GM13977 (cell line): ENCODE measurements around the gene MGMT.

Experiments used
- DNase-seq: peaks from one replicate; pipeline ENCODE4 v3.0.0; 2012; ENCODE audit warnings: low spot score
- CTCF ChIP-seq: IDR thresholded peaks from 2 replicates; pipeline ENCODE4 v1.5.1; 2012; ENCODE audit warnings: mild to moderate bottlenecking, control low read depth; ENCODE audit not compliant: insufficient read depth; ENCODE audit errors: extremely low read depth, missing control alignments
- in situ Hi-C: fragments of 300-500 bp; cut with MboI; formaldehyde crosslinking; loops from one replicate; pipeline ENCODE4 v1.12.0; 2022; ENCODE audit warnings: low sequenced_read_pairs, low pct_unique_long_range_greater_than_20kb, mixed read lengths, inconsistent platforms; ENCODE audit not compliant: unreplicated experiment

The MGMT gene

GRCh38 chr10:129466703-129467358 lies at the start of gene MGMT:
MGMT (plus strand) TSS chr10:129467241.
- TF ChIP-seq CTCF = no peak
- in situ Hi-C loops = no loop called here
- DNase-seq = peak; percentile 94

- no peak for TF ChIP-seq CTCF
- in situ Hi-C loops = no loop called here
- DNase-seq = no peak
Observed at GRCh38 chr10:129417870-129418269, 49.2 kb upstream of the MGMT start.

GRCh38 chr10:129418496-129419225 lies 48.4 kb upstream of the MGMT start:
- in situ Hi-C loops = no loop called here
- no peak for DNase-seq
- TF ChIP-seq CTCF = no peak

- no peak for TF ChIP-seq CTCF
- DNase-seq = no peak
- in situ Hi-C loops = no loop called here
Observed at GRCh38 chr10:129419397-129419796, 47.6 kb upstream of the MGMT start.

- TF ChIP-seq CTCF = no peak
- DNase-seq = no peak
- in situ Hi-C loops = no loop called here
Observed at GRCh38 chr10:129421399-129422010, 45.5 kb upstream of the MGMT start.

GRCh38 chr10:129424978-129425377 lies 42.1 kb upstream of the MGMT start:
- TF ChIP-seq CTCF = no peak
- DNase-seq = no peak
- in situ Hi-C loops = no loop called here
